WTC11 (cell line): ENCODE measurements around the gene PPP1R1B. TPM values are rescaled to one million over a fixed set of nuclear protein-coding genes. Genes with fewer than 3 reads are reported as not detected.

ENCODE experiments used
- ATAC-seq: fragments of 200-7000 bp; cut with Tn5 transposase; 2 replicates; pipeline ENCODE4 v1.10.0; 2021; ENCODE audit warnings: mild to moderate bottlenecking, moderate library complexity
- CTCF ChIA-PET: fragments of 300-600 bp; sonication (Branson Sonifier 250); formaldehyde crosslinking; loops from one replicate; lab custom pipeline; 2021; ENCODE audit warnings: antibody characterized with exemption; lab: Charles Lee
- POLR2A ChIA-PET: fragments of 350-600 bp; sonication (Branson Sonifier 250); formaldehyde crosslinking; loops from one replicate; lab custom pipeline; 2021; ENCODE audit warnings: antibody characterized with exemption; lab: Charles Lee
- DNase-seq: peaks from one replicate; pipeline ENCODE4 v3.0.0; 2021; ENCODE audit warnings: low spot score
- H3K27ac Mint-ChIP-seq: 2 replicates; pipeline ENCODE4 v1.8.0; 2021; ENCODE audit warnings: mixed read lengths
- H3K27me3 Mint-ChIP-seq: 2 replicates; pipeline ENCODE4 v1.8.0; 2021; ENCODE audit warnings: low read depth, mild to moderate bottlenecking, moderate library complexity, mixed read lengths
- H3K36me3 Mint-ChIP-seq: 2 replicates; pipeline ENCODE4 v1.8.0; 2021; ENCODE audit warnings: mixed read lengths
- H3K4me1 Mint-ChIP-seq: 2 replicates; pipeline ENCODE4 v1.8.0; 2022; ENCODE audit warnings: mixed read lengths
- H3K4me3 Mint-ChIP-seq: 2 replicates; pipeline ENCODE4 v1.8.0; 2021; ENCODE audit warnings: mild to moderate bottlenecking, moderate library complexity, mixed read lengths
- H3K9me3 Mint-ChIP-seq: 2 replicates; pipeline ENCODE4 v1.8.0; 2021; ENCODE audit warnings: mixed read lengths
- ATF2 ChIP-seq: sonication (generic); formaldehyde crosslinking; IDR thresholded peaks from 2 replicates; pipeline ENCODE4 v1.8.1; 2022; ENCODE audit warnings: low read depth, missing genetic modification reagents, borderline replicate concordance
- ATF6 ChIP-seq: sonication (generic); formaldehyde crosslinking; IDR thresholded peaks from 2 replicates; pipeline ENCODE4 v1.8.1; 2023; ENCODE audit warnings: mild to moderate bottlenecking, missing genetic modification reagents
- CBFB ChIP-seq: sonication (generic); formaldehyde crosslinking; IDR thresholded peaks from 2 replicates; pipeline ENCODE4 v1.8.1; 2022; ENCODE audit warnings: mild to moderate bottlenecking, low read depth, missing genetic modification reagents
- CTCF ChIP-seq: fragments of 200-600 bp; IDR thresholded peaks from 2 replicates; pipeline ENCODE4 v1.8.0; 2022; ENCODE audit warnings: antibody characterized with exemption
- E2F1 ChIP-seq: sonication (generic); formaldehyde crosslinking; IDR thresholded peaks from 2 replicates; pipeline ENCODE4 v1.8.0; 2022; ENCODE audit warnings: mild to moderate bottlenecking, missing genetic modification reagents
- HMGXB4 ChIP-seq: sonication (generic); formaldehyde crosslinking; IDR thresholded peaks from 2 replicates; pipeline ENCODE4 v1.8.1; 2023; ENCODE audit warnings: mild to moderate bottlenecking, moderate library complexity, missing genetic modification reagents
- IRF1 ChIP-seq: sonication (generic); formaldehyde crosslinking; IDR thresholded peaks from 2 replicates; pipeline ENCODE4 v1.8.0; 2023; ENCODE audit warnings: missing genetic modification reagents
- NFE2L1 ChIP-seq: sonication (generic); formaldehyde crosslinking; IDR thresholded peaks from 2 replicates; pipeline ENCODE4 v1.8.1; 2023; ENCODE audit warnings: missing genetic modification reagents
- RORB ChIP-seq: fragments of 250-450 bp; sonication (Bioruptor Pico); IDR thresholded peaks from 2 replicates; pipeline ENCODE4 v1.9.0; 2021; ENCODE audit warnings: mild to moderate bottlenecking
- SOX15 ChIP-seq: fragments of 250-450 bp; sonication (Bioruptor Pico); IDR thresholded peaks from 2 replicates; pipeline ENCODE4 v1.9.0; 2021; ENCODE audit warnings: mild to moderate bottlenecking
- SP1 ChIP-seq: sonication (generic); formaldehyde crosslinking; conservative IDR thresholded peaks from 2 replicates; pipeline ENCODE4 v1.8.1; 2022; ENCODE audit warnings: missing genetic modification reagents
- TP53 ChIP-seq: sonication (generic); formaldehyde crosslinking; IDR thresholded peaks from 2 replicates; pipeline ENCODE4 v1.8.1; 2023; ENCODE audit warnings: mild to moderate bottlenecking, missing genetic modification reagents
- ZNF423 ChIP-seq: fragments of 250-450 bp; sonication (Bioruptor Pico); IDR thresholded peaks from 2 replicates; pipeline ENCODE4 v2.1.2; 2022; ENCODE audit warnings: mild to moderate bottlenecking, moderate library complexity
- ZNF512 ChIP-seq: sonication (generic); formaldehyde crosslinking; IDR thresholded peaks from 2 replicates; pipeline ENCODE4 v1.8.1; 2022; ENCODE audit warnings: missing genetic modification reagents, borderline replicate concordance
- total RNA-seq: library from RNA; stranded (reverse); gene quantifications from 3 replicates; pipeline ENCODE4 v1.2.3, GENCODE V29; 2021
- TF ChIP-seq, protein P1 (sequence below): sonication (generic); formaldehyde crosslinking; IDR thresholded peaks from 2 replicates; pipeline ENCODE4 v1.8.1; 2023; ENCODE audit warnings: mild to moderate bottlenecking, missing genetic modification reagents, borderline replicate concordance
- TF ChIP-seq, protein P2 (sequence below): sonication (generic); formaldehyde crosslinking; IDR thresholded peaks from 2 replicates; pipeline ENCODE4 v1.8.0; 2022; ENCODE audit warnings: mild to moderate bottlenecking, missing genetic modification reagents

PPP1R1B gene
- total RNA-seq, 1 experiment from 2014 or later: 20.5 TPM

DNA sequence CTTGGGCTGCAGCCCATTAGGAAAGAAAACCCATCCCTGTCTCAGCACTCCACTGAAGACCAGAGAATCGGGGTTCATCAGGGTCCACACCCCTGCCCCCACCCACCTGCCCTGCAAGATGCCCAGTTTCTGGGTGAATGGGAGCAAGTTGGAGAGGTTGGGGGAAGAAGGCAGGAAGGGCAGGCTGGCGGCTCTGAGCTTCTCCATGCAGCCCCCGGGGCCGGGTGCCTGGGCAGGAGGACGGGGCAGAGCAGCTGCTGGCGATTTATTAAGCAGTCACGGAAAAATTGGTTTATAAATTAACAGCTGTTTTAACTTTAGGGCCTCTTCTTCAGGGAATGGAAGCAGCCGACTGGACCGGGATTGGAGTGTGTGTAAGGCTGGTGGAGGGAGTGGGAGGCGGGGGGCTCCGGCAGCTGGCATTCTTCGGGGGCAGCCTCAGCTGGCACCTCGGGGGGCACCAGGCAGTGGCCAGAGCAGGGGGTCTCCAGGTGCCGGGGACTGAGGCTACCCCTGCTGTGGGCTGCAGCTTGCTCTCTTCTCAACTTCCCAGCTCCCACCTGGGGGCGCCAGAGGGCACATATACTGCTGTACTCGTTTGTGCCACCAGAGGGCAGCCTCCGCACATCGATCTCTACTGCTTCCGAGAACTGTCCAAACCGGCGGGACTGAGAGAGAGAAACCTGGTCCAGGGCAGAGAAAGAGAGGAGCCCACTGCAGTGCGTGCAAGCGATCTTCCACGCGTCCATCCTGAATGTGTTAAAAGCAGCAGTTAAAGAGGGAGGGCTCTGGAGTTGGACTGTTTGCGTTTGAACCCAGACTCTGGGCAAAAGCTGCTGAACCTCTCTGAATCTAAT, 5.0 kb upstream of the PPP1R1B start:
- no peaks in the 10 kb centered on the region for H3K9me3 Mint-ChIP-seq
- H3K27ac Mint-ChIP-seq: no peak overlapping the region
- no peak for TF ChIP-seq ATF6 (CRISPR knock-in tag)
- no peak for TF ChIP-seq ATF2
- TF ChIP-seq SOX15 (CRISPR knock-in tag): no peak
- no peak for TF ChIP-seq ZNF512 (CRISPR knock-in tag)
- TF ChIP-seq IRF1: no peak
- TF ChIP-seq, protein P1, sequence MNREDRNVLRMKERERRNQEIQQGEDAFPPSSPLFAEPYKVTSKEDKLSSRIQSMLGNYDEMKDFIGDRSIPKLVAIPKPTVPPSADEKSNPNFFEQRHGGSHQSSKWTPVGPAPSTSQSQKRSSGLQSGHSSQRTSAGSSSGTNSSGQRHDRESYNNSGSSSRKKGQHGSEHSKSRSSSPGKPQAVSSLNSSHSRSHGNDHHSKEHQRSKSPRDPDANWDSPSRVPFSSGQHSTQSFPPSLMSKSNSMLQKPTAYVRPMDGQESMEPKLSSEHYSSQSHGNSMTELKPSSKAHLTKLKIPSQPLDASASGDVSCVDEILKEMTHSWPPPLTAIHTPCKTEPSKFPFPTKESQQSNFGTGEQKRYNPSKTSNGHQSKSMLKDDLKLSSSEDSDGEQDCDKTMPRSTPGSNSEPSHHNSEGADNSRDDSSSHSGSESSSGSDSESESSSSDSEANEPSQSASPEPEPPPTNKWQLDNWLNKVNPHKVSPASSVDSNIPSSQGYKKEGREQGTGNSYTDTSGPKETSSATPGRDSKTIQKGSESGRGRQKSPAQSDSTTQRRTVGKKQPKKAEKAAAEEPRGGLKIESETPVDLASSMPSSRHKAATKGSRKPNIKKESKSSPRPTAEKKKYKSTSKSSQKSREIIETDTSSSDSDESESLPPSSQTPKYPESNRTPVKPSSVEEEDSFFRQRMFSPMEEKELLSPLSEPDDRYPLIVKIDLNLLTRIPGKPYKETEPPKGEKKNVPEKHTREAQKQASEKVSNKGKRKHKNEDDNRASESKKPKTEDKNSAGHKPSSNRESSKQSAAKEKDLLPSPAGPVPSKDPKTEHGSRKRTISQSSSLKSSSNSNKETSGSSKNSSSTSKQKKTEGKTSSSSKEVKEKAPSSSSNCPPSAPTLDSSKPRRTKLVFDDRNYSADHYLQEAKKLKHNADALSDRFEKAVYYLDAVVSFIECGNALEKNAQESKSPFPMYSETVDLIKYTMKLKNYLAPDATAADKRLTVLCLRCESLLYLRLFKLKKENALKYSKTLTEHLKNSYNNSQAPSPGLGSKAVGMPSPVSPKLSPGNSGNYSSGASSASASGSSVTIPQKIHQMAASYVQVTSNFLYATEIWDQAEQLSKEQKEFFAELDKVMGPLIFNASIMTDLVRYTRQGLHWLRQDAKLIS (CRISPR knock-in tag): no peak
- TF ChIP-seq ZNF423: peak; percentile 93
- TF ChIP-seq CBFB (CRISPR knock-in tag): no peak
- no peak for TF ChIP-seq RORB (CRISPR knock-in tag)
- TF ChIP-seq SP1 (CRISPR knock-in tag): 0 out of 2 replicates have a peak, but pooled peaks have one; percentile 43
- TF ChIP-seq, protein P2, sequence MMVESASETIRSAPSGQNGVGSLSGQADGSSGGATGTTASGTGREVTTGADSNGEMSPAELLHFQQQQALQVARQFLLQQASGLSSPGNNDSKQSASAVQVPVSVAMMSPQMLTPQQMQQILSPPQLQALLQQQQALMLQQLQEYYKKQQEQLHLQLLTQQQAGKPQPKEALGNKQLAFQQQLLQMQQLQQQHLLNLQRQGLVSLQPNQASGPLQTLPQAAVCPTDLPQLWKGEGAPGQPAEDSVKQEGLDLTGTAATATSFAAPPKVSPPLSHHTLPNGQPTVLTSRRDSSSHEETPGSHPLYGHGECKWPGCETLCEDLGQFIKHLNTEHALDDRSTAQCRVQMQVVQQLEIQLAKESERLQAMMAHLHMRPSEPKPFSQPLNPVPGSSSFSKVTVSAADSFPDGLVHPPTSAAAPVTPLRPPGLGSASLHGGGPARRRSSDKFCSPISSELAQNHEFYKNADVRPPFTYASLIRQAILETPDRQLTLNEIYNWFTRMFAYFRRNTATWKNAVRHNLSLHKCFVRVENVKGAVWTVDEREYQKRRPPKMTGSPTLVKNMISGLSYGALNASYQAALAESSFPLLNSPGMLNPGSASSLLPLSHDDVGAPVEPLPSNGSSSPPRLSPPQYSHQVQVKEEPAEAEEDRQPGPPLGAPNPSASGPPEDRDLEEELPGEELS (CRISPR knock-in tag): no peak
- peak; percentile 51; the same call in 1 of the 2 replicates for TF ChIP-seq HMGXB4 (CRISPR knock-in tag)
- no peak for TF ChIP-seq TP53
- no peak for TF ChIP-seq E2F1 (CRISPR knock-in tag)
- TF ChIP-seq NFE2L1 (CRISPR knock-in tag): no peak
- peak; percentile 100 for TF ChIP-seq CTCF
- ChIA-PET CTCF (interaction anchor here (0.6 to 23.6 kb wide), 83 partner anchors 8 to 479 kb away, joined by 3 to 876 read pairs (median 5); partner anchors contain the start of genes CDK12, ERBB2, GRB7 and IKZF3), POLR2A (interaction anchor here (0.5 kb wide), 1 partner anchor 341 kb away, joined by 5 read pairs; no protein-coding TSS in a partner anchor)
- H3K4me1 Mint-ChIP-seq: peaks cover 31% of the 10 kb centered on the region
- ATAC-seq (peak; percentile 51), DNase-seq (peak; percentile 91)
- H3K36me3 Mint-ChIP-seq: no peaks in the 10 kb centered on the region
- peaks cover 82% of the 10 kb centered on the region for H3K27me3 Mint-ChIP-seq
- H3K4me3 Mint-ChIP-seq: no peak overlapping the region
